Stimulated activated CD8-positive, alpha-beta memory T cell treated with anti-CD3 and anti-CD28 coated beads, Interleukin-15, amount 100 ng/mL, for 48 hours (primary cell): ENCODE results near the gene SEMA6B.
"Not testable (repeated sequence)": the region's sequence is repeated elsewhere in the genome, so short reads cannot be mapped to it uniquely, and the experiment has no call there.

Experiments
- DNase-seq, 2 donors: peaks; one replicate each; pipeline ENCODE4 v3.0.0-alpha.2; 2020; ENCODE audit warnings: low read depth in 2 of 2

The SEMA6B gene

DNA sequence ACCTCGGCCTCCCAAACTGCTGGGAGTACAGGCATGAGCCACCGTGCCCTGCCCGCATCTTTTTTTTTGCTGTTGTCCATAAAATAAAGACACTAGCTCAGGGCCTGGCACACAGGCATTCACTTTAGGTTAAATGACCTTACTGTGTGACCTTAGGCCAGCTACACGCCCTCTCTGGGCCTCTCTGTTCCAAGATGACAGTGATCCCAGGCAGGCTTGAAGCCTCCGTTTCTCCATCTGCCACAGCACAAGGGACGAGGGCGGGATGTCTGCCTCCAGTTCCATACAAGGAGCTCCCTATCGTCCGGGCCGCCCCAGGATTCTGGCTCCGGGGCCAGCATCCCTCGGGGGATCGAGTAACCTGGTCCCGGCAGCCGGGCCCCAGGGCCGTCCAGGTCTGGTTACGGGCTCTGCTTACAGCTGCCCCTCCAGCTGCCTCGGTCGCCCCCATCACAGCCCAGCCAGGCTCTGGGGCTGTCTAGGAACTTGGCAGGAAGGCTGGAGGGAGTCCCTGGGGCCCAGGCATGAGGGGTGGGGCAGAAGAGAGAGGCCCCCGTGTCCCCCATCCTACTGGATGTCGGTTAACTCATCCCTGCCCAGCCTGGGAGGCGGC lies 11.9 kb upstream of the SEMA6B start:
- DNase-seq, result no peak

DNA sequence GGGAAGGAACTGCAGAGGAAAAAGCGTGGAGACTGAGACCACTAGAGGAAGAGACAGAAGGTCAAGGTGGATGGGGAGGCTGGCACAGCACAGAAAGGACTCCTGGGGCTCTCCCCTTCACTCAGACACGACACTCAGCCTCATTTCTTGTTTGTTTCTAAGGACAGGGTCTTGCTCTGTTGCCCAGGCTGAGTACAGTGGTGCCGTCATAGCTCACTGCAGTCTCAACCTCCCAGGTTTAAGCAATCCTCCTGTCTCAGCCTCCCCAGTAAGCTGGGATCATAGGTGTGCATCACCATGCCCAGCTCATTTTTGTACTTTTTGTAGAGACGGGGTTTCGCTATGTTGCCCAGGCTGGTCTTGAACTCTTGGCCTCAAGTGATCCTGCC lies 11.4 kb upstream of the SEMA6B start:
- DNase-seq, result no peak

DNA sequence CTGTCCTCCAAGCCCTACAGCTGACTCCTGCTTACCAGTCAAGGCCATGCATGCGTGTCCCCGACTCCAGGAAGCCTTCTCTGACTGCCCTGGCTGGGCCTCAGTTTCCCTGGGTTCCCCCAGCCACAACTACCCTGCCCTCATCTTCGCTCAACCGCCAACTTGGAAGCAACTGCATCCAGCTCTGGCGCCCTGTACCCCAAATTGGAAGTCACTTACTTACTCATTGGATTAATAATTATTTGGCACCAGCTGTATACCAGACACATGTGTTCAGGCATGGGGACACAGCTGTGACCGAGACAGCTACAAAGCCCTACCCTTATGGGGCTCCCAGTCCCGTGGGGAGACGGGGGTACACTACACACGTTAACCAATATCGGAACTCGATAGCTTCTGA lies 10.9 kb upstream of the SEMA6B start:
- no peak for DNase-seq

DNA sequence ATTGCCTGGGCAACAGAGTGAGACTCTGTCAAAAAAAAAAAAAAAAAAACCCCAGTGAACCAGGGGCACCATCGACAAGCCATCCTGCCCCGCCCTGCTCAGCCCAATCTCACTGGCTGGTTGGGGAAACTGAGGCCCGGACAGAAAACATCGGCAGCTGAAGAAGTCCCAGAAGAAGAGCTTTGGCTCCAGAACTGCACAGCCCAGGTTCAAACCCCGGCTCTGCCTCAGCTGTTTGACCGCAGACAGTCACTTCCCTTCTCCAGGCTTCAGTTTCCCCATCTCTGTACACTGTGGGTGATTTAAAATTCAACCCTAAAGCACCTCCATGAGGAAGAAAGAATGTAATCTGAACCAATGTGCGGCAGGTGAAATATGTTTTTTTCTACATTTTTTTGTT lies 9.4 kb upstream of the SEMA6B start:
- no peak for DNase-seq

DNA sequence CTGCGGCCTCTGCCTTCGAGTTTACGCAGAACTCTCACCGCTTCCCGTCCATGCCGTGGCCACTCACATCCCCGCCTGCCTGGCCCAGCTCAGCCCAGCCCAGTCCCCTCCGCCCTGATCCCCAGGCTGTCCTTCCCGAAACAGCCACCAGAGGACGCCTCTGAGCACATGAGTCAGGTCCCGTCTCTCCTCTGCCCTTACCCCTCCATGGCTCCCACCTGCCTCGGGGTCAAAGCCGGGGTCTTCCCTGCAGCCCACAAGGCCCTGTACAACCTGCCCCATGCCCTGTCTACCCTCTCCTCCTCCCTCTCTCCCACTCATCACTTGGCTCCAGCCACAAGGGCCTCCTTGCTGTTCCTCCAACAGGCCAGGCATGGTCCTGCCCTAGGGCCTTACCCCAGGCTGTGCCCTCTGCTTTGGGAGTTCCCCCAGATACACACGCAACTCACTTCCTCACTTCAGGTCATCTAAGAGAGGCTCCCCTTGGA lies 8.1 kb upstream of the SEMA6B start:
- DNase-seq, result peak; percentile 37 to 45

DNA sequence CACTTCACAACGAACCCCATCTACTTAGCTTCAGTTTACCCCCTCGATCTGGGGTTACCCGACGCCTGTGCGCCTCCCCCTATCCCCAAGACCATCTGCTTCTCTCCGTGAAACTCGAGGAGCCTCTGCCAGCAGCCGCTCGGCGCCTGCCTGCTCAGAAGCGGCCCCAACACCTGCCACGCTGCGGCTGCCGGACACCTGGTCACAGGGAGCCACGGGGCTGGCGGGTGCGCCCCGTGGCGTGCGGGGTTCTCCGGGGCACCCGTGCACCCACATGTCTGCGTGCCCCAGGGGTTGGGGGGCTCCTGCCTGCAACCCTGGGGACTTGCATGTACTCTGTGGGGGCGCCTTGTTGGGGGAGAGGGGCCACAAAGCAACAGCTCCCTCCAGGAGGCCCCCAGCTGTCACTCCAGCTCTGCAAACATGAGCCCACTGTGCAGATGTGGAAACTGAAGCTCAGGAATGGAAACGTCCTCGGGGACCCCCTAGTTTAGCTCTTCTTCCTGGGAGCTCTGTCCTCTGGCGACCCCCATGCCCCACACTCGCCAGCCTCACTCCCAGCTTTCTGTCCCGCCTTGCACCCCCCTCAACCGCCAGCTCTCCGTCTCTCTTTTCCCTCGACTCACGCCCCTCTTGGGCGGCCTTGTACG lies 7.0 kb upstream of the SEMA6B start:
- no peak for DNase-seq

DNA sequence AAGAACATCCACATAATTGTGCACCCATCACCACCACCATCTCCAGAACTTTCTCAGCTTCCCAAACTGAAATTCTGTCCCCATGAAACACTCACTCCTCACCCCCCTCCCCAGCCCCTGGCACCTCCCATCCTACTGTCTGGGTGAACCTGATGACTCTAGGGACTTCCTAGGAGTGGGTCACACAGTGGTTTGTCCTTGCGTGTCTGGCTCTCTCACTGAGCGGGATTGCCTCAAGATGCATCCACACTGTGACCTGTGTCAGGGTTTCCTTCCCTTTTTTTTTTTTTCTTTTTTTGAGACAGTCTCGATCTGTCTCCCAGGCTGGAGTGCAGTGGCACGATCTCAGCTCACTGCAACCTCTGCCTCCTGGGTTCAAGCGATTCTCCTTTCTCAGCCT lies 4.1 kb upstream of the SEMA6B start:
- DNase-seq, result not testable (repeated sequence)

DNA sequence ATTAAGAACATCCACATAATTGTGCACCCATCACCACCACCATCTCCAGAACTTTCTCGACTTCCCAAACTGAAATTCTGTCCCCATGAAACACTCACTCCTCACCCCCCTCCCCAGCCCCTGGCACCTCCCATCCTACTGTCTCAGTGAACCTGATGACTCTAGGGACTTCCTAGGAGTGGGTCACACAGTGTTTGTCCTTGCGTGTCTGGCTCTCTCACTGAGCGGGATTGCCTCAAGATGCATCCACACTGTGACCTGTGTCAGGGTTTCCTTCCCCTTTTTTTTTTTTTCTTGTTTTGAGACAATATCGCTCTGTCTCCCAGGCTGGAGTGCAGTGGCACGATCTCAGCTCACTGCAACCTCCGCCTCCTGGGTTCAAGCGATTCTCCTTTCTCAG lies 2.6 kb upstream of the SEMA6B start:
- DNase-seq, result not testable (repeated sequence)

DNA sequence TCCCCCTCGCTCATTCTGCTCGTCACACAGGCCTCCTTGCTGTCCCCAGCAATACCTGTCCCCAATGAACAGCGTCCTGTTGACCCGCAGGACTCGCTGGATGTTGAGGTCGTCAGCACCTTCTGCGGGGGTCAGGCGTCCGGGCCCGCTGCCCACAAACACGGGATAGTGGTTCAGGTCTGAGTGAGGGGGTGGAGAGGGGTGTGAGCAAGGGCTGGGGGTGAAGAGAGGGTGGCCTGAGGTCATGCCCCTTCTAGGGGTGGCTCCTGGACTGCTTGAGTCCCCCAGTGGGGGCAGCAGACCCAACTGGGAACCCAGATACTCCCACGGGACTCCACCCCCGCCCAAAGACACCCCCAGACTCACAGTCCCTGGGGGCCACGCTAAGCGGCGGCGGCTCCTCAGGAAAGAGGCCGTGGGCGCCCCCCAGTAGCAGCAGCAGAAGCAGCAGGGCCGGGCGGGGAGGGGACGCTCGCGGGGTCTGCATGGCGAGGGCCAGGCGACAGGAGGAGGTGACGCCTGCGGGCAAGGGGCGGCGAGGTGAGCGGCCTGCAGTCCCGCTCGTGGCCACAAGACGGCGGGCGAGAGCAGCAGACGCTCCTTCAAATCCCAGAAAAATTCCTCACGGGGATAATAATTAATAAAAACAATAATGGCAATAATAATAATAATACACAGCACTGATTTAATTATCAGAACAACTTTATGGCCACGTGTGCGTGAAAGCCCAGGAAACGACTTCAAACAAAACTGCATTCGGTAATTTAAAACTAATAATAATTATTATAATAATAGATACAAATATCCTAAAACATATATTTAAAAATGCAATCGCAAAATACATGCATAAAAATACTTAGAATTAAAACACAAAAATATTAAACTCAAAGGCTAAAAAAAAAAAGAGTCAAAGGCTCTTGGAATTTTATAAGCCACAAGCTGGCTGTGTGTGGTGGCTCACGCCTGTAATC lies 1.2 kb downstream of the SEMA6B start:
- DNase-seq, result peak in 1 of 2 donors; percentile 15

DNA sequence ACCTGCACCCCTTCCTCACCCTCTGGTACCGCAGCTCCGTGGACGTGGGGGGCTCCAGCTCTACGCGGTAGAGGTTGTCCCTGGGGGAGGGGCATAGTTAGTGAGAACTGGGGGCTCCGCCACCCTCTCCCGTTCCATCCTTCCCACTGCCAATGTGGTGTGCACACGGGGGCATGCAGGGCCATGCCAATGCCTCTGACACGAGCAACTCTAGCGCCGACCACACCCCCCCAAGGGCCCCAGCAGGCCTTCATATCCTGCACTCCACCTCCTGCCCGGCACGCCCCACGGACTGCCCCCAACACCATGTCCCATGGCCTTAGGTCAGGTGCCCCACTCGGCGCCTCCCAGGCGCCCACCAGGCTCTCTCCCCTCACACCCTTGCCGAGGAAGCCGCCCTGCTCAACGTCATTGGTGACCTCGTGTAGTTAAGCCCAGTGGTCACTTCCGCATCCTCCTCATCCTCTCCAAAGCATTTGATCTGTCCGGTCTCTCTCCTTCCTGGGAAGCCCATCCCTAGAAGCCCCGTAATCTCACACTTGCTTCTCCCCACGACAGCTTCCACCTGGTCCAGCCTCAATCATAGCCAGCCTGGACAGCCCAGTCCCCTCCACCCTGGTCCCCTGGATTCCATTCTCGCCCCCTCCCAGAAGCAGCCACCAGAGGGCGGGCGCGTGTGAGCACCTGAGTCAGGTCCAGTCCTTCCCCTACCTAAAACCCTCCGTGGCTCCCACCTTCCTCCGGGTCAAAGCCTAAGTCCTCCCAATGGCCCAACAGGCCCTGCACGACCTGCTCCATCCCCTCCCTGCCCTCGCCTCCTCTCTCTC lies 2.1 kb downstream of the SEMA6B start:
- no peak for DNase-seq

DNA sequence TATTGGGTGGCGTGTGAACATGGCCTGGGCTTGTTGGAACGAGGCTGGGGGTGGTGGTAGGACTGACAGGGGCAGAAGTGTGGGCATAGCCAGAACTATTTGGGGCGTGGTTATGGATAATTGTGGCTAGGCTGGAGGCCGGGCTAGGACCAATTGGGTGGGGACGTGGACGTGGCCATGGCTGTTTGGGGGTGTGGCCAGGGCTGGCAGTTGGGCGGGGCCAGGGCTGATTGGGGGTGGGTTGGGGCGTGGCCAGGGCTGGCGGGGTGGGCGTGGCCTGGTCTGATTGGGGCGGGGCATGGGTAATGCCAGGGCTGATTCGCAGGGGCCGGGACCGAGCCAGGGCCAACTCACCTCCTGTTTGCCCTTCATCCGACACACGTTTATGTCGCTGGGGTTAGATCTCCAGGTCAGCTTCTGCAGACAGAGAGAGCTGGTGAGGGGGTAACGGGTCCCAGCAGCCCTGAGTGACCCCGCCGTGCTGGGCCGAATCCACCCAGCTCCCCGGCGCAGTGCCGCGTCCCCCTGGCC lies 2.8 kb downstream of the SEMA6B start:
- no peak for DNase-seq

DNA sequence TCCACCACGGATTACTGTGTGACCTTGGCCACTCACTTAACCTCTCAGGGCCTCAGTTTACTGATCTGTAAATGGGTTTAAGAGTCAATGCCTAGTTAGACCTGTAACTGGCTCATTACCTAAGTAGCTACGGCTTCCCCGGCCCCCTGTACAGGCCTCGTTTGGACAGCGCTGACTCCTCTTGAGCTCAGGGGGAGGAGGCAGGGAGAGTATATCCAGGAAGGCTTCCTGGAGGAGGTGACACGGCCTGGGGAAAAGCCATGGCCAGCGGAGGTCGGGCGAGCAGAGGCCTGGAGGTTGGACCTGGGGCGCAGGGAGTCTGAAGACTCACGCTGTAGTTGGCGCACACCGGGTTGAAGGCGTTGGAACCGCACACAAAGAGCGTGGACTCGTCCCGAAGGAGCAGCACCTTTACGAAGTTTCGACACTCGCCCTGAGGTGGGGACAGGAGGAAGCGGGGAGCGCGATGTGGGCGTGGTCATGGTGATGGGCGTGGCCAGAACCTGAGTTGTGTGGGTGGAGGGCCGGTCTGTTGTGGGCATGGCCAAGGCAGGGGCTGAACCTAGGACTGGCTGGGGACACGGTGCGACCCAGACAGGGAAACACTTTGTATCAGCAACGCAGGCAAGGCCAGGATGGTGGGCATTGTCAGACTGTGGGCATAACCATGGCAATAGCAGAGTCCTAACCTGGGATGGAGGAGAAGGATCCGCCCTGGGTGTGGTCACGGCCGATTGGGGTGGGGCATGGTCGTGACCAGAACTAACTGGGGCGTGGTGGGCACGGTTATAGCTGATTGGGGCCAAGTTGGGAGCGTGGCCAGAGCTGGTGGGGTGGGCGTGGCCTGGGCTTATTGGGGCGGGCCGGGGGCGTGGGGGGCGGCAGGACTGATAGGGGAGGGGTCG lies 3.6 kb downstream of the SEMA6B start:
- no peak for DNase-seq

DNA sequence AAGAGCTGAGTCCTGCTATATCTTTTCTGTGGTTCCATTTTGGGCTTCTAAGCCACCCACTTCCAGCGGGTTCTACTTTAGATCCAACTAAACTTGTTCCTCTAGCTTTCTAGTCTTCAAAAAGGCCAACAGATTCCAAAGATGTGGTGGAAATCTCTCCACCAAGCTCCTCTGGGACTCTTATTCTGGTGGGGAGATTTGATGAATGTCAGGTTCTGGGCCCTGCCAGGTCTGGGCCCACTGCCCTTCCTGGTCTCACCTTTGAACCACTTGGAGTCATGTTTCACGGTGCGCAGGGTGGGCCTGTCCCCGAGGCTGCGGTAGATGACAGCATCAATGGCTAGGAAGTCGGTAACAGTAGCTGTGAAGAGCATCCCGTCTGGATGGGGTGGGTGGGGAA lies 4.8 kb downstream of the SEMA6B start:
- DNase-seq, result no peak

DNA sequence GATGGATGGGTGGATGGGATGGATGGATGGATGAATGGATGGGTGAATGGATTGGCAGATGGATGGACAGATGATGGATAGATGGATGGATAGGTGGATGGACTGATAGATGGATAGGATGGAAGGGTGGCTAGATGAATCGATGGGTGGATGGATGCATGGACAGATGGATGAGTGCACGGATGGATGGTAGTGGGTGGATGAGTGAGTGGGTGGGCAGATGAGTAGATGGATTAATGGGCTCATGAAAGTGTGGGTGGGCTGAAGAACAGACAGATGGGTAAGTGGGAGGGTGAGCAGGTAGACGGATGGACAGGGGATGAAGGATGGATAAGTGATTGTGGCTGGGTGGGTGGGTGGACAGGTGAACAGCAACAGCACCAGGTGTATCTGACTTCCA lies 5.7 kb downstream of the SEMA6B start:
- no peak for DNase-seq

DNA sequence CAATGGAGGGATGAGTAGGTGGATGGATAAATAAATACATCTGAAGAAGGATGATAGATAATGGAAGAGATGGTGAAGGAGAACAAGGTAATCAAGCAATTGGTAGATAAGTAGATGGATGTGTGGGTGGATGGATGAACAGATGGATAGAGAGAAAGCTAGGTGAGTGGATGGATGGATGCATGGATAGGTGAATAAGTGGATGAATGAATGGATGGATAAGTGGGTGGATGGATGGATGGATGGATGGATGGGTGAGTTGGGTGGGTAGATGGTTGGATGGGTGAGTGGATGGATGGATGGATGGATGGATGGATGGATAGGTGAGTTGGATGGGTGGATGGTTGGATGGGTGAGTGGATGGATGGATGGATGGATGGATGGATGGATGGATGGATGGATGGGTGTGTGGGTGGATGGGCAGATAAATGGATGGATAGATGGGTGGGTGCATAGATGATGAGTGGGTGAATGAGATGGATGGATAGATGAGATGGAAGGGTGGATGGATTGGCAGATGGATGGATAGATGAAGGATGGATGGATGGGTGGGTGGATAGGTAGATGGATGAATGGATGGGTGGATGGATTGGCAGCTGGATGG lies 6.3 kb downstream of the SEMA6B start:
- DNase-seq, result no peak

DNA sequence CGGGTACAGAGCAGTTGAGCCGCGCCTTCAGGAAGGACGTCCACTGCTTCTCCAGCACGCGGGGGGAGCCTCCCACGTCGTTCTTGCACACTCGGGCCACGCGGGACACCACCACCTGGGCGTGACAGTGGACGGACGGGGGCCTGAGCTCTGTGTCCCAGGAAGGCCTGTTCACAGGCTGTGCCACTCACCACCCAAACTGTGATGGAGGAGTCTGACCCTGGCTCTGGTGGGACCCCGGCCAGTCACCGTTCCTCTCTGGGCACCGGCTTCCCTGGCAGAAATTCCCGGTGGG lies 7.0 kb downstream of the SEMA6B start:
- DNase-seq, result no peak

DNA sequence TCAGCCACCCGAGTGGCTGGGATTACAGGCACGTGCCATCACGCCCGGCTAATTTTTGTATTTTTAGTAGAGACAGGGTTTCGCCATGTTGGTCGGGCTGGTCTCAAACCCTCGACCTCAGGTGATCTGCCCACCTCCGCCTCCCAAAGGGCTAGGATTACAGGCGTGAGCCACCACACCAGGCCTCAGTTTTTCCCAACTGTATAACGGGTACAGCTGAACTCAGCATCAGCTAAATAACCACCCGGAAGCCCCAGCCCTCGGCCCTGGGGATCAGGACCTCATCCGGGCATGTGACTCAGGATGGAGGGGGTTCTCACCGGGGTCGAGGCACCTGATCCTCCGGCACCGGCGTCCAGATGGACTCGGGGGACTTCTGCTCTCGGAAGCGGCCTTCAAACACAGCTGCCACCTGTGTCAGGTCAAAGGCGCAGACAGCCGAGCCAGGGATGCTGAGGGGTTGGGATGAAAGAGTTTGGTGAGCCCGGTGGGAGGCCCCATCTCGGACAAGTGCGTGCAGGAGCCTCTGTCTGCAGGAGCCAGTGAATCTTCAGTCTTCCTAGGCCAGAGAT lies 8.9 kb downstream of the SEMA6B start:
- DNase-seq, result no peak

DNA sequence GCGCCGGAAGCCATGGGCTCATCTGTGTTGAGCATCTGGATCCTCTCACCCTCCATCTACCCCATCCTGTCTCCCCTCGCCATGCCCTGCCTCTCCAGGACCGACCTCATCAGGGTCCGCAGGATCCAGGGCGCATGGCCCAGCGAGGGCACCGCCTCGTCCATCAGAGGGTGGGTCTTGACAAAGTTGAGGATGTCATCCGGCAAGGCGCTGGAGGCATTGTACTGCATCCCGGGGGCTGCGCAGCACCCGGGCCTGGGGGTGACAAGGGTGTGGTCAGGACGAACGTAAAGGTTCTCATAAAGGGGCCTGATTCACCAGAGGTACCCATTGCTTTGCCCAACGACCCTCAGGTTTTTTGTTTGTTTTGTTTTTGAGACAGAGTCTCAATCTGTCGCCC lies 9.5 kb downstream of the SEMA6B start:
- DNase-seq, result no peak

DNA sequence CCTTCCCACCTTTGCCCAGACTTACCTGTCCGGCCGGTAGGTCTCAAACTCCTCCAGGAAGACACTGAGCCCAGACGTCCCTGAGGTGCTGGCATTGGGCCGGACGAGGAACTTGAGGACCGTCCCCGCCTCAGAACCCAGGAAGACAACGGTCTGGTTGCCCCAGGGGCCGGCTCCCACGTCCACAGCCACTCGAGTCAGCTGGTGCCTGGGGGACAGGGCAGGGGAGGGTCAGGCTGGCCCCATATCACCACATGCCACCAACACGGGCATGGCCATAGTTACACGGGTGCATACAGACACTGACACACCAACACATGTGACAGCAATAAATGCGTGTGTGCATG lies 11.3 kb downstream of the SEMA6B start:
- DNase-seq, result no peak
